Right lobe of liver (tissue), 6 donors: ENCODE data around the gene INPP4B. TPM values are rescaled to one million over a fixed set of nuclear protein-coding genes. Genes with fewer than 3 reads are reported as not detected.

ENCODE experiments used
- ATAC-seq, 4 donors: fragments of 200-7000 bp; cut with Tn5 transposase; one replicate each; pipeline ENCODE4 v1.9.1; 2020; ENCODE audit warnings: mild to moderate bottlenecking in 4 of 4, moderate library complexity in 4 of 4
- DNase-seq, 3 donors: peaks; one replicate each; pipeline ENCODE4 v3.0.0-alpha.2; 2020
- H3K27ac ChIP-seq, 3 donors: fragments of 200-600 bp; one replicate each; pipeline ENCODE4 v1.8.0; 2022
- H3K27me3 ChIP-seq, 2 donors: fragments of 200-600 bp; one replicate each; pipeline ENCODE4 v1.8.0; 2022
- H3K36me3 ChIP-seq, 4 donors: fragments of 200-600 bp; sonication (generic) in 1 of 4; one replicate each; pipeline versions ENCODE4 v1.5.1 to v1.8.0; 2017 to 2022; ENCODE audit warnings: control low read depth in 1 of 4
- H3K4me1 ChIP-seq, 4 donors: fragments of 200-600 bp; sonication (generic) in 1 of 4; one replicate each; pipeline versions ENCODE4 v1.5.1 to v1.8.0; 2017 to 2022; ENCODE audit warnings: control low read depth in 1 of 4
- H3K4me3 ChIP-seq, 3 donors: fragments of 200-600 bp; one replicate each; pipeline ENCODE4 v1.8.0; 2022
- H3K9me3 ChIP-seq, 4 donors: fragments of 200-600 bp; sonication (generic) in 1 of 4; one replicate each; pipeline versions ENCODE4 v1.5.1 to v1.8.0; 2017 to 2022; ENCODE audit warnings: control low read depth in 1 of 4
- CTCF ChIP-seq, 4 donors: fragments of 200-600 bp in 3 of 4; fragments of 450-650 bp in 1 of 4; IDR thresholded peaks; one replicate each; pipeline versions ENCODE4 v1.5.1 to v1.8.0; 2016 to 2022; ENCODE audit warnings: antibody characterized with exemption in 4 of 4, mild to moderate bottlenecking in 2 of 4
- POLR2A ChIP-seq: fragments of 450-650 bp; IDR thresholded peaks from one replicate; pipeline ENCODE4 v1.6.1; 2017; ENCODE audit warnings: antibody characterized with exemption, mild to moderate bottlenecking
- WGBS: methylation state at CpG from one replicate; pipeline ENCODE4 v1.1.6; 2018; ENCODE audit warnings: low coverage, low lambda C conversion rate; ENCODE audit not compliant: insufficient coverage; ENCODE audit errors: missing lambda C conversion rate; 5-methylcytosine and 5-hydroxymethylcytosine counted together
- intact Hi-C, 2 donors: fragments of 100-400 bp; cut with DNase I; formaldehyde crosslinking; loops; one replicate each; pipeline versions ENCODE4 v1.11.2 to v1.14.1; 2022
- total RNA-seq, 6 experiments: library from RNA; depleted of rRNA in 2 of 6; stranded (reverse); fragments of >200 nt in 2 of 6; fragmentation: NEBNext Ultra II Directional in 3 of 6; extraction: Animal tissue kit (Norgen Biotek cat#: 25700) in 3 of 6; gene quantifications; one replicate each; pipeline versions ENCODE4 v1.1.0 to v1.2.4, GENCODE V29; 2016 to 2023
- donor health status: DM: no; HTN: yes; CAD: no.
- donor health status: DM: no; HTN: no; CAD: no.
- donor health status: DM: no; HTN: no; CAD: no.
- donor health status: DM: no; HTN: yes; CAD: no.
- donor health status: DM: no; HTN: yes; CAD: no.

INPP4B gene
- total RNA-seq, 6 experiments from 2014 or later = 0.73 to 5.0 (median 1.6) TPM

- no peak for ATAC-seq
- Histone ChIP-seq H3K4me1 (no peaks in the 10 kb centered on the region), H3K9me3 (no peaks in the 10 kb centered on the region), H3K27ac (no peak overlapping the region), H3K36me3 (no peaks in the 10 kb centered on the region), H3K4me3 (no peak overlapping the region), H3K27me3 (no peaks in the 10 kb centered on the region)
- TF ChIP-seq POLR2A (no peak), CTCF (IDR thresholded peaks at IDR 0.05) (no peak)
- intact Hi-C loops = no loop called here
- 70% methylated on average over 6 of the region's 6 CpGs for WGBS
- no peak for DNase-seq
Observed at GRCh38 chr4:142551517-142552305, 294.4 kb downstream of the INPP4B start.

GRCh38 chr4:142550965-142551364 lies 295.1 kb downstream of the INPP4B start:
- WGBS = 77% methylated on average over 5 of the region's 5 CpGs
- no peak for ATAC-seq
- no peaks in the 10 kb centered on the region for H3K9me3 ChIP-seq
- H3K4me3 ChIP-seq = no peak overlapping the region
- no peak for DNase-seq
- no peaks in the 10 kb centered on the region for H3K27me3 ChIP-seq
- TF ChIP-seq CTCF (IDR thresholded peaks at IDR 0.05) (no peak), POLR2A (no peak)
- no peaks in the 10 kb centered on the region for H3K36me3 ChIP-seq
- intact Hi-C loops = no loop called here
- H3K27ac ChIP-seq = no peak overlapping the region
- no peaks in the 10 kb centered on the region for H3K4me1 ChIP-seq

DNA sequence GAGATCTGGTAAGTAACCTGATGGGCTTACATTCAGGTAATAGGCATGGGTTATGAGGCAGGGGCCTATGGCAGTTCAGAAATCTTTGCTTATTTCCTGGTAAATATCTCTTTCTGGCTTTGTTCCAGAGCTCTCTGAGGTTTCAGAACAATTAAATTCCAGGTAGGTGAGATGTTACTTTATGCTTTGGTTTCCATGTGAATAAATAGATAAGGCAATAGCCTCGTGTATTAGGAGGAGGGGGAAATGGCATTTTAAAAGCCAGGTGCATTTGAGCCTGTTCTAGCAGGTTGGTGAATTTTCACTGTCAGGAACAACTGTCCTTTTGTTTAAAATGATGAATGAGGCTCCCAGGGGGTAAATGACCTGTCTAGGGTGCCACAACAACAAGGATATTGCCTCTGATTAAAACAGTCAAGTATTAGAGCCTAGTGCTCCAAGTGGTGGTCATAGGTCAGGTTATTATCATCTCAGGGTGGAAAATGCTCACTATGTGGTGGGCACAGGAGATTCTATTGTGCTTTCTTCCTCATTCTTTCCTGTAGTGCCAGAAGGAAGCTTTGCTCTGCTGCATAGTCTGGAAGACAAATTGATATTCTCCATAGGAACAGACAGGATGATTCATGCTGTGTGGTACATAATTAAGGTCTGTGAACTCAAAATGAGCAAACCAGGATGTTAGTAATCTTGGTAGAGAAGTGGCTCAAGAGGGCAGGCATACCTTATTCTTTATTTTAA lies 296.2 kb downstream of the INPP4B start:
- Histone ChIP-seq H3K27me3 (no peaks in the 10 kb centered on the region), H3K4me1 (no peaks in the 10 kb centered on the region), H3K4me3 (no peak overlapping the region), H3K36me3 (no peaks in the 10 kb centered on the region), H3K9me3 (no peaks in the 10 kb centered on the region), H3K27ac (no peak overlapping the region)
- peak in 2 of 4 donors; percentile 16 to 48 for ATAC-seq
- TF ChIP-seq POLR2A (no peak), CTCF (IDR thresholded peaks at IDR 0.05) (no peak)
- intact Hi-C loops = no loop called here
- 33% methylated on average over 1 of the region's 1 CpG for WGBS
- DNase-seq = no peak

GRCh38 chr4:142549248-142549647 lies 296.9 kb downstream of the INPP4B start:
- no peaks in the 10 kb centered on the region for H3K9me3 ChIP-seq
- H3K27ac ChIP-seq = no peak overlapping the region
- 48% methylated on average over 3 of the region's 3 CpGs for WGBS
- H3K4me3 ChIP-seq = no peak overlapping the region
- no peaks in the 10 kb centered on the region for H3K4me1 ChIP-seq
- ATAC-seq (no peak), DNase-seq (no peak)
- intact Hi-C loops = no loop called here
- no peak for TF ChIP-seq POLR2A
- no peak for TF ChIP-seq CTCF (IDR thresholded peaks at IDR 0.05)
- H3K36me3 ChIP-seq = no peaks in the 10 kb centered on the region
- no peaks in the 10 kb centered on the region for H3K27me3 ChIP-seq
